Kidney epithelial cell (primary cell): Measurements from ENCODE around the gene PTPN12. TPM values are rescaled to one million over a fixed set of nuclear protein-coding genes. Genes with fewer than 3 reads are reported as not detected.
"Not testable (repeated sequence)": the region's sequence is repeated elsewhere in the genome, so short reads cannot be mapped to it uniquely, and the experiment has no call there.

ENCODE experiments used
- DNase-seq: peaks from one replicate; pipeline ENCODE4 v3.0.0-alpha.2; 2010; ENCODE audit warnings: low read depth
- H3K27me3 ChIP-seq: 2 replicates; pipeline ENCODE4 v1.6.0; 2011; ENCODE audit warnings: low read length; ENCODE audit not compliant: control insufficient read depth, insufficient read depth
- H3K36me3 ChIP-seq: 2 replicates; pipeline ENCODE4 v1.5.1; 2011; ENCODE audit warnings: low read length; ENCODE audit not compliant: control insufficient read depth, insufficient read depth
- H3K4me3 ChIP-seq: 2 replicates; pipeline ENCODE4 v1.5.1; 2011; ENCODE audit warnings: low read depth, mild to moderate bottlenecking, control low read depth, low read length
- CTCF ChIP-seq: IDR thresholded peaks from 2 replicates; pipeline ENCODE4 v1.5.1; 2011; ENCODE audit warnings: mild to moderate bottlenecking, moderate library complexity, low read length, control low read depth, inconsistent platforms; ENCODE audit not compliant: insufficient read depth, poor library complexity, severe bottlenecking
- total RNA-seq: library from RNA; depleted of rRNA; stranded (reverse); fragments of >200 nt; gene quantifications from 2 replicates; pipeline ENCODE4 v1.2.3, GENCODE V29; 2015

The PTPN12 gene
- total RNA-seq, 1 donor from 2014 or later = 57.7 TPM

GRCh38 chr7:77528368-77528767, 8.7 kb upstream of the PTPN12 start:
- Histone ChIP-seq H3K27me3 (no peaks in the 10 kb centered on the region), H3K36me3 (no peaks in the 10 kb centered on the region), H3K4me3 (no peak overlapping the region)
- no peak for TF ChIP-seq CTCF
- DNase-seq = no peak

- Histone ChIP-seq H3K4me3 (no peak overlapping the region), H3K27me3 (no peaks in the 10 kb centered on the region), H3K36me3 (no peaks in the 10 kb centered on the region)
- no peak for DNase-seq
- TF ChIP-seq CTCF = no peak
These were observed 7.8 kb upstream of the PTPN12 start for GRCh38 chr7:77529279-77529678.

GRCh38 chr7:77531038-77531437, 6.1 kb upstream of the PTPN12 start:
- no peak for TF ChIP-seq CTCF
- no peaks in the 10 kb centered on the region for H3K27me3 ChIP-seq
- DNase-seq = no peak
- no peak overlapping the region for H3K4me3 ChIP-seq
- no peaks in the 10 kb centered on the region for H3K36me3 ChIP-seq

- TF ChIP-seq CTCF = no peak
- Histone ChIP-seq H3K36me3 (no peaks in the 10 kb centered on the region), H3K27me3 (no peaks in the 10 kb centered on the region), H3K4me3 (no peak overlapping the region)
- DNase-seq = no peak
These were observed 4.8 kb upstream of the PTPN12 start for GRCh38 chr7:77532247-77532646.

- not testable (repeated sequence) for H3K27me3 ChIP-seq, H3K36me3 ChIP-seq, DNase-seq, H3K4me3 ChIP-seq
These were observed 4.4 kb upstream of the PTPN12 start for GRCh38 chr7:77532732-77533131.

GRCh38 chr7:77534046-77534445, 3.0 kb upstream of the PTPN12 start:
- H3K36me3 ChIP-seq, H3K4me3 ChIP-seq, DNase-seq, H3K27me3 ChIP-seq: not testable (repeated sequence)

- Histone ChIP-seq H3K27me3 (no peaks in the 10 kb centered on the region), H3K4me3 (peak overlapping the region; percentile 73), H3K36me3 (no peaks in the 10 kb centered on the region)
- no peak for TF ChIP-seq CTCF
- no peak for DNase-seq
These were observed 1.1 kb upstream of the PTPN12 start for GRCh38 chr7:77536017-77536412.
